ENCODE results near the gene AGBL4.

Gene AGBL4

DNA sequence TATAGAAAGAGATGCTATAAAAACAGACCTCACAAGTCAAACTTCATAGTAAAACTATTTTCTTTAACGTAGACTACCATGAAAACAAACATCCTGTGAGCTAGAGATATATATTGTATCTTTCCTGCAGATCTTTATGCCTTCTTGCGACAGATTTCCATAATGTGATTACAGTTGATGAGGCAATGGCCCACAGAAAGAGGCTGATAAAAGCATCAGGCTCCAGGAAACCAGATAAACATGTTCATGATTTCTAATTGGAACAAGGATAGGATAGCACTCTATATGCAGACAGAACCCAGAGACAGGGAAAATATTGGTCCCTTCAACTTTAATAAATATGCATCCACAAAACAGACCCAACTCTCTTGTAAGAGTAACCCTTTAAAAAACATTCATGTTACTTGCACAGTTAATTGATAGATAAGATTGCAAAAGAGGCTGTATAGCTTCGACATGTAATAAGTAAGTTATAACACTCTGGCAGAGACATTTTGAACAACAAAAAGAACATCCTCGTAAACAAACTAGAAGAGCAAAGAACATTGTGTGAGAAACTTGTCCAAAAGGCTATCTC lies 329.4 kb downstream of the AGBL4 start:
- no peak for DNase-seq (ENCODE audit: low read depth)

DNA sequence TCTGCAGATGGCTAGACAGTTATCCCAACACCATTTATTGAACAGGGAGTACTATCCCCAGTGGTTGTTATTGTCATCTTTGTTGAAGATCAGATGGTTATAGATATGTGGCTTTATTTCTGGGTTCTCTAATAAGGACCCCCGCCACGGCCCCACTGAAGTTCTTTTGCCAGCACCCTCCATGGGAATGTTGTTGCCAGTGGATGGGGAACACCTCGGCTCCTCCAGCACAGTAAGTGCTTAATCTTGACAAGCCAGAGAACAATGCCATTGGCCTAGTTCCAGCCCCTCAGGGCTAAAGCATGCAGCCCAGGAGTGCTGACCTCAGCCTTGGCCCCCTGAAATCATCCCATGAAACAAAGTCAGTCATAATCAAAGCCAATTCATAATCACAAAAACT lies 337.6 kb downstream of the AGBL4 start:
- no peak for DNase-seq (ENCODE audit: low read depth)

DNA sequence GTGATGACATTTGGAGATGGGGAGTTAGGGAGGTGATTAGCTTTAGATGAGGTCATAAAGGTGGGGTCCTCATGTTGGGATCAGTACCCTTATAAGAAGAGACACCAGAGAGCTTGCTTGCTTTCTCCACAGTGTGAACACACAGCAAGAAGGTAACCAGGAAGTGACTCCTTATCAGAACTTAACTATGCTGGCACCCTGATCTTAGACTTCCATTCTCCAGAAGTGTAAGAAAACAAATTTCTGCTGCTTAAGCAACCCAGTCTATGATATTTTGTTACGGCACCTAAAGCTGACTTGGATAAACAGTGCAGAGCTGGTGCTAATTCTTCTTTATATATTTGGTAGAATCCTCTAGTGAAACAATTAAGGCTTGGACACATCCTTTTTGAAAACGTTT lies 346.0 kb downstream of the AGBL4 start:
- no peak for DNase-seq (ENCODE audit: low read depth)

DNA sequence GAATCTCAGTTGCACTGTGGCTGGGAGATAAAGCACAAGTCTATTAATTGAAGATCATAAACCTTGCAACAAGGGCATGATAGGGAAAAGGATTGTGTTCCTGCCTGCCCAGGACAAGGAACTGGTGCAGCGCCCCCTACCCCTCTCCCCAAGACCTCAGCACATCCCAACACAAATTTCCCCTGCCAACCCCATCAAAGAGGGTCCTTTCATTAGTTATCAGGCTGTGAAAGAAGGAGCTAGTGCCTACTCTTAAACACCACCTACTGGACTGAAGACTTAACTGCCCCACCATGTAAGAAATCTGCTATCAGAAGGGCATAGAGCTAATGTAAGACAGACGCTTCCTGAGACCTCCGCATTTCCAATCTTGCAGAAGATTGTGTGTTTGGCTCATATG lies 372.6 kb downstream of the AGBL4 start:
- DNase-seq (ENCODE audit: low read depth) = no peak

DNA sequence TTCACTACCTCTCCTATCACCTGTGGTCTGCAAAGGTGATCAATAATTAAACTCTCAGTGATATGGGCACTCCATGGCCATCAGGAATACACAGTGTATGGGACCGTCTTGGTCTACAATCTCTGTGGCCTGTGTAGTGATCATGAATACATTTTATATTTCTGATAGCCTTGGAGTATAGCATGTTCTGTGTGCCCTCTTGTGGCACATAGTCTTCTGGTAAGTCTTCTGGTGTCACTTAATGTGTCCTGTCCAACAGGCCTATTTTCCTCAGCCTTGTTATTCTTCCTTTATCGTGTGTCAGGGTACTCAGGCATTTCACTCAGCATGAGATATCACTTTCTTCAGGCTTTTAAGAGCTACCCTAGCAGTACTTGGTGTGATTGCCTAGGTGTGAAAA lies 393.6 kb downstream of the AGBL4 start:
- no peak for DNase-seq (ENCODE audit: low read depth)

DNA sequence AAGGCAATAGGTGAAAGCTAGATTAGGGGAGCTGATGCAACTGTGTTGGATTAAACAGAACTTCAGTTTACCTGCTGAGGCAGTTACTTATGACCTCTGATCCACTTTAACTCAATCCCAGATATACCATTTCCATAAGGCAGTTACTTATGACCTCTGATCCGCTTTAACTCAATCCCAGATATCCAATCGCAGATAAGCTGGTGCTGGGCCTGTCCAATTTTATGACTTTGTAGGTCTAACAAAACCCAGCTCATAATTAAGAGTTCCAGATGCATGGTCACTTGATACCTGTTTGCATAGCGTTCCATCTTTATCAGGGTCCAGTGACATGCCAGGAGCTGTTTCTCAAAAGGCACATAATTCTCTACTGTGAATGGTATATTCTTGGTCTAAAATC lies 396.0 kb downstream of the AGBL4 start:
- DNase-seq (ENCODE audit: low read depth) = no peak

DNA sequence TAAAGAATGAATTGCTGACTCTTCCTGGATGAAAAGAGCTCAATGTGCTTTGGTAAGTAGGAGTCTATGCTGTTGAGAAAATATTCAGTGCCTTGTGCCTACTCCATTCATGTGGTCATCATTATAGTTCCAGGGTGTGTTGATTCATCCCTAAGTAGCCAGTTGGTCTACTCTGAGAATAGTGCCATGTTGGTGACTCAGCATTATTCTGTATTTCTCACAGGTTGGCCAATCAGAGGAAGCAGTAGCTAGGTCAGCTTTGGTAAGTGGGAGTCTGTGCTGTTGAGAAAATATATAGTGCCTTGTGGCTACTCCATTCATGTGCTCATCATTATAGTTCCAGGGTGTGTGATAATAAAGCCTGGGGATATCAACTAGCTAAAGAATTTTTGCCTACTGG lies 397.3 kb downstream of the AGBL4 start:
- DNase-seq (ENCODE audit: low read depth) = no peak

DNA sequence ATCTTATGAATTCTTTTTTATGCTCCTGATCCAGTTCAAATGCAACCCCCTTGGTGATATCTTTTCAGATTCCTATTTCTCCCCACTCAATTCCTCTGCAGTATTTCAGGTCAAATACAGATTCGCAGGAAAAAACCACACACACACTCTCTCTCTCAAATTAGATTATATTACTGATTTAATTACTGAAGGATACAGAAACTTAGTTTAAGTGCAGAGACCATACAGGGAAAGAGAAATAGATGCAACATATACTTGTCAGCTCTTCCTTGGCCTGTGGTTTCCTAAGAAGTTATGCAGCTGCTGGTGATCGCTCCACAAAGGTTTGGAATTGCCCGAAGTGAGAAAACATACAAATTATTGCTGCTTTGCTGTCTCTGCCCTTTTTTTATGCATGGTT lies 400.9 kb downstream of the AGBL4 start:
- no peak for DNase-seq (ENCODE audit: low read depth)

DNA sequence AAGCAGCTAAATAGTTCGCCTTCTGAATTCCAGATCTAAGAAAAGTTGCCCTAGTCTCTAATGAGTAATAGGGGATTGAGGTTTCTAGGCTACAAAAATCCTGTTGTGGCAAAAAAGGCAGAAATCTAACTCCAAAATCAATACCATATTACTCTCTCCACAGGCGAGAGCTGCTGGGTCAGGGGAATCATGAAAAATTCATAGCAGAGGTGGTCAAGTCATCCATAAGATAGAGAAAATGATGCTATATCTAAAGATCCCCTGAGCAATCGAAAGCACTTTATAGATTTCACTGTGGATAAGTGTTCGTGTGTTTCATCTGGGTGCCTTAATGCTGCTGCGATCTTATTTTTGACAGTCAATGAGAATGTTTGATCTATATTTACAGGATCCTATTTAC lies 417.7 kb downstream of the AGBL4 start:
- DNase-seq (ENCODE audit: low read depth) = no peak

DNA sequence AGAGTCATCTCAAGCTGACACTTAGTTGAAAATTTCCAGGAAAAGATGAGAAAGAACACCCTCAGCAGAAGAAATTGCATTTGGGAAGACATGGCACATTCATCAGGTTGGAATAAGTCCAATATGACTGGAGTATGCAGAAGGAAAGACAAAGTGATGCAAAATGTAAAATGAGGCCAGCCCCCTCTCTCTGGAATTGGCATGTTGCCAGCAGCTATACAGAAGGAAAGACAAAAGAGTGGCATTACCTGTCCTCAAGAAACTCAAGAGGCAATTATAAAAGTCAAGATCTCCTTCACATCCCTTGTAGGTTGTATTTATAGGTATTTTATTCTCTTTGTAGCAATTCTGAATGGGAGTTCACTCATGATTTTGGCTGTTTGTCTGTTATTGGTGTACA lies 426.3 kb downstream of the AGBL4 start:
- DNase-seq (ENCODE audit: low read depth) = no peak

DNA sequence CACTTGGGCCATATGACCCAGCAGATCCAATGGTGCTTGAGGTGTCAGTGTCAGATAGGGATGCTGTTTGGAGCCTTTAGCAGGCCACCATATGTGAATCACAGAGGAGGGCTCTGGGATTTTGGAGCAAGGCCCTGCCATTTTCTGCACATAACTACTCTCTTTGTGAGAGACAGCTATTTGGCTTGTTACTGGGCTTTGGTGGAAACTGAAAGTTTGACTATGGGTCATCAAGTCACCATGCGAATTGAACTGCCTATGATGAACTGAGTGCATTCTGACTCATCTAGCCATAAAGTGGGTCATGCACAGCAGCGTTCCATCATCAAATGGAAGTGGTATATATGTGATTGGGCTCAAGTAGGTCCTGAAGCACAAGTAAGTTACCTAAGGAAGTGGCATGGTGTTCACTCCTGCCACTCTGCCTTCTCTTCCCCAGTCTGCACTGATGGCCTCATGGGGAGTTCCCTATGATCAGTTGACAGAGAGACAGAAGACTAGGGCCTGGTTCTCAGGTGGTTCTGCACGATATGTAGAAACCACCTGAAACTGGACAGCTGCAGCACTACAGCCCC lies 447.3 kb downstream of the AGBL4 start:
- no peak for DNase-seq (ENCODE audit: low read depth)

DNA sequence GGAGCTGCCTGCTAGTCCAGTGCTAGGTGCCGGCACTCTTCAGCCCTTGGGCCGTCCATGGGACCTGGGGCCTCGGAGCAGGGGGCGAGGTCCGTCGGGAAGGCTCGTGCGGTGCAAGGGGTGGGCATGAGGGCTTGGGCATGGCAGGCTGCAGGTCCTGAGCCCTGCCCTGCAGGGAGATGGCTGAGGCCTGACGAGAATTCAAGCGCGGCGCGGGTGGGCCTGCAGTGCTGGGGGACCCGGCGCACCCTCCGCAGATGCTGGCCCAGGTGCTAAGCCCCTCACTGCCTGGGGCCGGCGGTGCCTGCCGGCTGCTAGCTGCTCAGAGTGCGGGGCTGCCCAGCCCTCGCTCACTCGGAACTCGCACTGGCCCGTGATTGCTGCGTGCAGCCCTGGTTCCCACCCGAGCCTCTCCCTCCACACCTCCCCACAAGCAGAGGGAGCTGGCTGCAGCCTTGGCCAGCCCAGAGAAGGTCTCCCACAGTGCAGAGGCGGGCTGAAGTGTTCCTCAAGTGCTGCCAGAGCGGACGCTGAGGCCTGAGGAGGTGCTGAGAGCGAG lies 467.0 kb downstream of the AGBL4 start:
- DNase-seq (ENCODE audit: low read depth) = no peak

DNA sequence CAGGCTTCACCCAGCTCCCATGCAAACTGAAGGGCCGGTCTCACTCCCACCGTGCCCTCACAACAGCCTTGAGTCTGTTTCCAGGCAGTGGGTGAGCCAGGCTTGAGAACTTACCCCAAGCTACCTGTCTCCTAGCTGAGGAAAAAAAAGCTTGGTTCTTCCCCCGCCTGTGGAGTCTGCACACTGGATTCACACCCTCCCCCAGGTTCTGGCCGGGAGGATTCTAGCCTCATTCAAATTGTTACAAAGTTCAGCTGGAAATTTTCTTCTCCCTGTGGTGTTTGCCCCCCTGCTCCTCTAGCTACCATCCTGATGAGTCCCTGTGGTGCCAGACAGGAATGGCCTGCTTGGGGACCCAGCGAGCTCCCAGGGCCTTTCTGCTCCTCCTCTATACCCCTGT lies 471.7 kb downstream of the AGBL4 start:
- no peak for DNase-seq (ENCODE audit: low read depth)

DNA sequence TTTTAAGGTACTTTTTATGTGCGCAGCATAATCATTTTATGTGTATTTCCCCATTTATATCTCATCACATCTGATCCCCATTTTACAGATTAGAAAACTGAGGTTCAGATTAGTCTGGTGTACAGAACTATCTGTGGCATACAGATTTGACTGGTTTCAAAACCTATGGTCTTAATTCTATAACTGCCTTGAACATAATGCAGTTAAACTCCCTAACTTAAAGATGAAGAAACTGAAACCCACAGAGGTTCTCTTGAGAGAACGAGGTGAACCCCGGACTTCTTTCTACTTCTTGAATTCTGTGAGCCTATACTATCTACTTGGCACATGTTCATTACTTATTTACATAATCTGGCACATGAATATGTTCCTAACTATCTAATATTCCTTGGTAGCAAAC lies 479.1 kb downstream of the AGBL4 start:
- no peak for DNase-seq (ENCODE audit: low read depth)

DNA sequence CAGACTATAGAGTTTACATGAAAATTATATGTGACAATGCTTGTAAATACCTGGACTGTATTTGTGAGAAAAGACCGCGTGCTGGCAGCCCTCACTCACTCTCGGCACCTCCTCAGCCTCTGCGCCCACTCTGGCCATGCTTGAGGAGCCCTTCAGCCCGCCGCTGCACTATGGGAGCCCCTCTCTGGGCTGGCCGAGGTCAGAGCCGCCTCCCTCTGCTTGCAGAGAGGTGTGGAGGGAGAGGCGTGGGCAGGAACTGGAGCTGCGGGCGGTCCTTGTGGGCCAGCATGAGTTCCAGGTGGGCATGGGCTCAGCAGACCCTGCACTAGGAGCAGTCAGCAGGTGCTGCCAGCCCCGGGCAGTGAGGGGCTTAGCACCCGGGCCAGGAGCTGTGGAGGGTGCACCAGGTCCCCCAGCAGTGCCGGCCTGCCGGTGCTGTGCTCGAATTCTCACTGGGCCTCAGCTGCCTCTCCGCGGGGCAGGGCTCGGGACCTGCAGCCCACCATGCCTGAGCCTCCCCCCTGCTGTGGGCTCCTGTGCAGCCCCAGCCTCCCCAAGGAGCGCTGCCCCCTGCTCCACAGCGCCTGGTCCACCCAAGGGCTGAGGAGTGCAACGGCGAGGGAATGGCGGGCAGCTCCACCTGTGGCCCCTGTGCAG lies 482.5 kb downstream of the AGBL4 start:
- no peak for DNase-seq (ENCODE audit: low read depth)

DNA sequence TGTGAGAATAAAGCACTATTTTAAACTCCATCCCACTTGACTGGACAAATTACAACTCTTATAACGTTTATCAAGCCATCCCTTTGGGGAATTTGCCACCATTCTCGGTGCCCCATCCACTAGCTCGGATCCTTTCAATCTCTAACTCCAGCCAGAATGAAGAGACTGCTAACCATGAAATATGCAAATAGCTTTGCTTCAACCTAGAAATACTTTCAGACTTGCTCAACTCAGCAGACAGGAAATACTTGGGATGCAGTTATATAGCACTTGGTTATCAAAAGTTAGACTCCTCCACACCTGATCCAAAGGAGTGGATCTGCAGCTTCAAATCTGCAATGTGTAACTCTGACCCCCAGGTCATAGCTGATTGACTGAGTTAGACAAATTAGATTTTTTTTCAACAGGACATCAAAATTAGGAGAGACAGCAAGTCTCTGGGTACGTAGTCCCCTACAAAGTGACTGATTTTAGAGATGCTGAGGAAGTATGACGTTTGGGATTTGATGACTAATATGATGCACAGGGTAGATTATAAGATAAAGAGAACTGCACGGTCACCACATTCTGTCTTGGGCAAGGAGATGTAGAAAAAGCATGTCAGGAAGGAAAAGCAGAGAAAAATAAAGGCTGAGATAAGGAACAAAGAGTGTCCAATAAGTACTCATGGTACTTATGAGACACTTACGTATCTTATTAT lies 496.0 kb downstream of the AGBL4 start:
- DNase-seq (ENCODE audit: low read depth) = no peak

DNA sequence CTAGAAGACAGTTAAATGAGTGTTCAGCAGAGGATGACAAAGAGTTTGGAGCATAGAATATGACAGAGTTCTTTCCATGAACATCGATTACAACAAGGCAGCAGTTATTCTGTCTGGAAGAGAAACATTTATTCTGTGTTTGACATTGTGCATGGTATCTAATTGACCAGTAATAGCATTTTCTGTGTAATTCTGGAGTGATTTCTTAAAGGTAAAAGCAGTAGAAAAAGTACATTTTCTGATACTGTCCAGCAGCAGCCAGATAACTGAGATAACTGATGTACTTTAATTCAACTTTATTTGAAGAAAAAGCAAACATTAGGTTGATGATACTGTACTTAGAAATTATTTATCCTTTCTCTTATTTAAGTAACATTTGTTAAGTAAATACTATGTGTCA lies 497.1 kb downstream of the AGBL4 start:
- DNase-seq (ENCODE audit: low read depth) = no peak

DNA sequence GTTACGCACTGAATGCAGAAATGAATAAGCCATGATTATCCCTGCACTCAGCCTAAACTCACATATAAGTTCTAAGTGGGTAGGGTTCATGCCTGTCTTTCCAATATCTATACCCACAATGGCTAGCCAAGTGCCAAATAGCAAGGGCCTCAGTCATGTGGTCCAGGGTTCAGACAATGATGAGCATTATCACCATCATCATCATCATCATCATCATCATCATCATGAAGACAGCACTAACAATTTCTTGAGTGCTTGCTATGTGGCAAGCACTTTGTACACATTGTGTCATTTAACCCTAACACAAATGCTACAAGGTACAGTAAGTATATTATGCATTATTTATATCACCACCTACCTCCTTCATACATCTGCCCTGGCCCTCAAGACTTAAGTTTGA lies 500.0 kb downstream of the AGBL4 start:
- no peak for DNase-seq (ENCODE audit: low read depth)

DNA sequence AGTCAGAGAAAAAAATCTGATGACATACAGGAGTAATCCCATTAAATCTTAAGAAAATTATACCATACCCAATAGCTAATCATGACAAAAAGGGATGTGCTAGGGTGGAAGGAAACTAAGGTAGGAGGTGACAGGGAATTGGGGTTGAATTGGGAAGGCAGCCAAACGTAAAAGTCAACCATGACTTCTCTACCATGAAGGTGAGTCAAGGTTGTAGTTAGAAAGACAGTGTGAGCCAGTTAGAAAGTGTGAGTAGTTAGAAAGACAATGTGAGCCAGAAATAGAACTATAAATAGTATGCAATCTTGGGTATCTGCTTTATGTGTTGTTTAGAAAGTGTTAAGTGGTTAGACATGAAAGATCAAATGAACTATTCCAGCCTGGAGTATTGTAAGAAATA lies 556.8 kb downstream of the AGBL4 start:
- no peak for DNase-seq (ENCODE audit: low read depth)

DNA sequence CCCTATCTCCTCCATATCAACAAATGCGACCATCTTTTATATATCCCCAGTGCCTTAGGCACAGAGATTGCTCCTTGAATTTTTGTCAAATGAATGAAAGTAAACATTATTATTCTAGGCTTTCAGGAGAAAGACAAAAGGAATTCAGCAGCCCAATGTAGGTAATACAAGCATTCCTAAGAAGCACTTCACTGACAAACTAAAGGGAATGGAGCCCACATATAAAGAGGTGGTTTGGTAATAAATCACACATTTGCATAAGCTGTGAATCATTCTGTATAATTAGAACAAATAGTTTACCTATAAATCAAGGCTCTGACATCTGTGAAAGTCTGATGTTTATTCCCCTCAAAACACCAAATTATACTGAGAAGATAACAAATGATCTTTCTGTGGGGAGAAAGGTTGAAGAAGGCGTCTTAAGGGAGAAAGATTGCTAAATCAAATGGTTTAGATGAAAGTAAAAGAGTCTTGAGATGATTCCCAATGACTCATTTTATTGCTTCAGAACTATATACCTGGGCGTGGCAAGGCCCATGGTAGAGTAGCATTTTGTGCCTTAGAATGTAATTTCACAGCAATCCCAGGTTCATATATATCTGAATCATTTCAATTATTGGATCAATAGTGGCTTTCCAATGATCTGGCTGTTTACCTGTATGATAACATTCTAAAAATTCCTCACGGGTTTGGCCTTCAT lies 558.1 kb downstream of the AGBL4 start:
- DNase-seq (ENCODE audit: low read depth) = no peak

DNA sequence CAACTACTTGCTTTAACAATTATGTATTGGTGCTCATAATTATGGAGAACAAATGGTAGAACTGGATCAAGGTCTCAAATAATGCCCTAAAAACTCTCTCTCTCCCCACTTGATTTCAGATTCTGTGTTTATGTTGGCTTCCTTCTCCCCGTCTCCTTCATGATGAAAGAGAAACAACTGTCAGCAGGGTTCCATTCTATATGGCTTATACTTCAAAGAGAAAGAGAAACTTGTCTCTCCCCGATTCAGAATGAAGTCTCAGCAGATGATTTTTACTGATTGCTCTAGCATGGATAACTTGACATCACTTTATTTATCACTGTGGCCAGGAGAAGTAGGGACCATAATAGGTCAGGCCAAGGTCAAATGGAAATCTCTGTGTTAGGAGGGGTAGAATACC lies 575.6 kb downstream of the AGBL4 start:
- no peak for DNase-seq (ENCODE audit: low read depth)

DNA sequence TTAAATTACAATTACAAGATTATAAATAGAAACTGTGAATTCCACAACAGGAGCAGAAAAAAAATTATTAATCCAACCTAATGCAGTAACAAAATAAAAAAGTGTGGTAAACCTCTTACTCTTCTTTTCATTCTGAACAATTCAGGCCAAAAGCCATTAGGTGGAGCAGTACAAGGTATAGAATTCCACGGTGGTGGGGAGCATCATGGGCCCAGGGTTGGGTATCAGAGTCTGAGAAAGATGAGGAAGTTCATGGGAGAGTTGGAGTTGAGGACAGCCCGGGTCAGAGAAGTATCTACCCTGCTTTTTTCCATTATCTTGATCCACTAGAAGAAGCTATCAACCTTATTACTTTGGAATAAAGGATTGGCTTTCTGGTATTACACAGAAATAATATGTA lies 586.9 kb downstream of the AGBL4 start:
- DNase-seq (ENCODE audit: low read depth) = no peak

DNA sequence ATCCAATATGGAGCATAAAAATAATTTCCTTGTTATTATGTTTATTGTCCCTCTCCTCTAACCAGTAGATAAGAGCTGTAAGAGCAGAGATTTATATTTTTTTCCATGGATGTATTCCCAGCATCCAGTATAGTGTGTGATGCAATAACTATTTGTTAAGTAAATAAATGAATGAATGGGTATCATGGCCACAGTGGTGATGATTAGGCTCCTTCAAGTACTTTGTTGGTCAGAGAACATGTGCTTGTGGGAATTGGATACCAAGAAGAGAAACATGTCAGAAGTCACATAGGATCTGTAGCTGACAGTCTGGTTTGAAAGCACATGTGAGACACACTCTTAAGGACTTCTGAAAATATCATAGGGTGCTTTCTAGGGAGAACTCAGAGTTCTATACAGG lies 588.5 kb downstream of the AGBL4 start:
- no peak for DNase-seq (ENCODE audit: low read depth)

All from CMK (cell line).